Panc1 (cell line): ENCODE measurements around the gene KRTAP5-1. TPM values are rescaled to one million over a fixed set of nuclear protein-coding genes. Genes with fewer than 3 reads are reported as not detected.
A peak's percentile ranks its signal among the peaks of the same experiment; 100 is the strongest.

Experiments
- ATAC-seq: fragments of 200-7000 bp; cut with Tn5 transposase; 2 replicates; pipeline ENCODE4 v1.9.1; 2020; ENCODE audit warnings: mild to moderate bottlenecking, moderate library complexity
- BruUV-seq: library from RNA; stranded (reverse); fragments of 400-500 nt; replicated peaks from 2 replicates; lab custom pipeline; 2021; lab: Mats Ljungman, UMichigan
- CTCF ChIA-PET: fragments of 300-600 bp; sonication (Branson Sonifier 250); formaldehyde crosslinking; loops from one replicate; lab custom pipeline; 2022; ENCODE audit warnings: antibody characterized with exemption; lab: Charles Lee
- POLR2A ChIA-PET: fragments of 300-600 bp; sonication (Branson Sonifier 250); formaldehyde crosslinking; loops from one replicate; lab custom pipeline; 2022; ENCODE audit warnings: antibody characterized with exemption; lab: Charles Lee
- DNase-seq: peaks from one replicate; pipeline ENCODE4 v3.0.0-alpha.2; 2010; ENCODE audit warnings: low read depth, low spot score
- H3K27ac ChIP-seq: 2 replicates; pipeline ENCODE4 v1.5.1; 2011; ENCODE audit warnings: mild to moderate bottlenecking, low read length, inconsistent platforms
- H3K27me3 ChIP-seq: fragments of 200-500 bp; sonication (Bioruptor generic); 2 replicates; pipeline ENCODE4 v1.6.0; 2014; ENCODE audit warnings: low read length, inconsistent platforms; ENCODE audit not compliant: control insufficient read depth, insufficient read depth
- H3K36me3 ChIP-seq: fragments of 200-500 bp; sonication (Bioruptor generic); 2 replicates; pipeline ENCODE4 v1.5.1; 2014; ENCODE audit warnings: inconsistent platforms, mild to moderate bottlenecking, low read length, moderate library complexity; ENCODE audit not compliant: control insufficient read depth, insufficient read depth
- H3K4me1 ChIP-seq: 2 replicates; pipeline ENCODE4 v1.5.1; 2011; ENCODE audit warnings: inconsistent platforms, mild to moderate bottlenecking, low read length, moderate library complexity; ENCODE audit not compliant: control insufficient read depth, insufficient read depth
- H3K4me3 ChIP-seq, 2 experiments: 2 replicates each; pipeline ENCODE4 v1.5.1; 2011 to 2012; ENCODE audit warnings: low read depth in 2 of 2, low read length in 2 of 2, mild to moderate bottlenecking in 2 of 2, inconsistent platforms in 1 of 2, moderate library complexity in 1 of 2
- H3K9me3 ChIP-seq: fragments of 200-500 bp; sonication (Bioruptor generic); 2 replicates; pipeline ENCODE4 v1.5.1; 2014; ENCODE audit warnings: low read depth, mild to moderate bottlenecking, inconsistent platforms, low read length, moderate library complexity; ENCODE audit not compliant: control insufficient read depth, insufficient read depth
- CTCF ChIP-seq: fragments of 450-650 bp; IDR thresholded peaks from 2 replicates; pipeline ENCODE4 v1.5.1; 2017; ENCODE audit warnings: mild to moderate bottlenecking
- POLR2AphosphoS5 ChIP-seq: IDR thresholded peaks from 2 replicates; pipeline ENCODE4 v1.6.1; 2012; ENCODE audit warnings: mild to moderate bottlenecking, low read depth, low read length, moderate library complexity
- SIN3A ChIP-seq: IDR thresholded peaks from 2 replicates; pipeline ENCODE4 v1.6.1; 2012; ENCODE audit warnings: low read depth, mild to moderate bottlenecking, low read length, moderate library complexity, borderline replicate concordance; ENCODE audit not compliant: insufficient read depth
- TCF7L2 ChIP-seq: IDR thresholded peaks from 2 replicates; pipeline ENCODE4 v1.6.1; 2011; ENCODE audit warnings: mild to moderate bottlenecking, low read depth, low read length, inconsistent platforms
- in situ Hi-C: cut with HindIII; loops from 2 replicates; pipeline ENCODE4 v1.10.0; 2016; ENCODE audit warnings: low sequenced_read_pairs, low pct_unique_long_range_greater_than_20kb
- intact Hi-C: fragments of 100-400 bp; cut with micrococcal nuclease; formaldehyde crosslinking; loops from one replicate; pipeline ENCODE4 v1.10.0; 2022; ENCODE audit not compliant: unreplicated experiment
- total RNA-seq: library from RNA; stranded (reverse); gene quantifications from one replicate; pipeline ENCODE4 v1.2.1, GENCODE V29; 2021; ENCODE audit not compliant: unreplicated experiment
- TF ChIP-seq, protein P1 (sequence below), 2 experiments: IDR thresholded peaks; 2 replicates each; pipeline ENCODE4 v1.6.1; 2011 to 2012; ENCODE audit warnings: low read depth in 2 of 2, control low read depth in 1 of 2, low read length in 1 of 2, mild to moderate bottlenecking in 1 of 2, moderate library complexity in 1 of 2; ENCODE audit not compliant: insufficient read depth in 1 of 2

The KRTAP5-1 gene
- total RNA-seq, 1 experiment from 2014 or later = not detected

- no peak overlapping the region for H3K27ac ChIP-seq
- in situ Hi-C loops (loop anchor here (5.0 kb wide), 1 partner anchor 98 kb away; no protein-coding TSS in a partner anchor), intact Hi-C loops (no loop called here)
- no peak for TF ChIP-seq CTCF
- no peak for TF ChIP-seq SIN3A
- TF ChIP-seq POLR2AphosphoS5 = no peak
- TF ChIP-seq, protein P1, sequence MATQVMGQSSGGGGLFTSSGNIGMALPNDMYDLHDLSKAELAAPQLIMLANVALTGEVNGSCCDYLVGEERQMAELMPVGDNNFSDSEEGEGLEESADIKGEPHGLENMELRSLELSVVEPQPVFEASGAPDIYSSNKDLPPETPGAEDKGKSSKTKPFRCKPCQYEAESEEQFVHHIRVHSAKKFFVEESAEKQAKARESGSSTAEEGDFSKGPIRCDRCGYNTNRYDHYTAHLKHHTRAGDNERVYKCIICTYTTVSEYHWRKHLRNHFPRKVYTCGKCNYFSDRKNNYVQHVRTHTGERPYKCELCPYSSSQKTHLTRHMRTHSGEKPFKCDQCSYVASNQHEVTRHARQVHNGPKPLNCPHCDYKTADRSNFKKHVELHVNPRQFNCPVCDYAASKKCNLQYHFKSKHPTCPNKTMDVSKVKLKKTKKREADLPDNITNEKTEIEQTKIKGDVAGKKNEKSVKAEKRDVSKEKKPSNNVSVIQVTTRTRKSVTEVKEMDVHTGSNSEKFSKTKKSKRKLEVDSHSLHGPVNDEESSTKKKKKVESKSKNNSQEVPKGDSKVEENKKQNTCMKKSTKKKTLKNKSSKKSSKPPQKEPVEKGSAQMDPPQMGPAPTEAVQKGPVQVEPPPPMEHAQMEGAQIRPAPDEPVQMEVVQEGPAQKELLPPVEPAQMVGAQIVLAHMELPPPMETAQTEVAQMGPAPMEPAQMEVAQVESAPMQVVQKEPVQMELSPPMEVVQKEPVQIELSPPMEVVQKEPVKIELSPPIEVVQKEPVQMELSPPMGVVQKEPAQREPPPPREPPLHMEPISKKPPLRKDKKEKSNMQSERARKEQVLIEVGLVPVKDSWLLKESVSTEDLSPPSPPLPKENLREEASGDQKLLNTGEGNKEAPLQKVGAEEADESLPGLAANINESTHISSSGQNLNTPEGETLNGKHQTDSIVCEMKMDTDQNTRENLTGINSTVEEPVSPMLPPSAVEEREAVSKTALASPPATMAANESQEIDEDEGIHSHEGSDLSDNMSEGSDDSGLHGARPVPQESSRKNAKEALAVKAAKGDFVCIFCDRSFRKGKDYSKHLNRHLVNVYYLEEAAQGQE (IDR thresholded peaks at IDR 0.05; ENCODE audit: insufficient read depth in 1 of 2, low read depth in 2 of 2, low read length in 1 of 2) = no peak
- no peak for TF ChIP-seq TCF7L2
- DNase-seq (no peak), ATAC-seq (0 out of 2 replicates have a peak, but pooled peaks have one; percentile 44)
- peaks cover 6% of the 10 kb centered on the region for H3K27me3 ChIP-seq
- H3K4me1 ChIP-seq = peaks cover 4% of the 10 kb centered on the region
- H3K4me3 ChIP-seq = no peak overlapping the region
- no peaks in the 10 kb centered on the region for H3K36me3 ChIP-seq
- no peaks in the 10 kb centered on the region for H3K9me3 ChIP-seq
- CTCF ChIA-PET = no interaction called here
- no TSS peak for BruUV-seq
- POLR2A ChIA-PET = no interaction called here
Measured at GRCh38 chr11:1534682-1535081, 50.4 kb downstream of the KRTAP5-1 start.

Other genes with a start within 250 kb of the KRTAP5-1 start
- 32.2 TPM for gene BRSK2, start 195.3 kb downstream of the KRTAP5-1 start, total RNA-seq
- 51.2 TPM for gene MOB2, start 98.5 kb downstream of the KRTAP5-1 start, total RNA-seq
- gene DUSP8, start 13.0 kb downstream of the KRTAP5-1 start, total RNA-seq = 5.5 TPM
- not detected for gene KRTAP5-2, start 13.0 kb upstream of the KRTAP5-1 start, total RNA-seq
- not detected for gene KRTAP5-3, start 23.2 kb upstream of the KRTAP5-1 start, total RNA-seq
- not detected for gene KRTAP5-4, start 36.9 kb upstream of the KRTAP5-1 start, total RNA-seq
- gene KRTAP5-5, start 44.5 kb upstream of the KRTAP5-1 start, total RNA-seq = not detected
- gene KRTAP5-6, start 111.9 kb upstream of the KRTAP5-1 start, total RNA-seq = not detected
- gene IFITM10, start 165.3 kb upstream of the KRTAP5-1 start, total RNA-seq = 18.0 TPM
- 1,813 TPM for gene CTSD, start 178.6 kb upstream of the KRTAP5-1 start, total RNA-seq
- 3.5 TPM for gene SYT8, start 249.7 kb upstream of the KRTAP5-1 start, total RNA-seq